BE2C (cell line): ENCODE results near the gene ZNF701.
"Not testable (repeated sequence)": the region's sequence is repeated elsewhere in the genome, so short reads cannot be mapped to it uniquely, and the experiment has no call there.

Source experiments
- DNase-seq: peaks from one replicate; pipeline ENCODE4 v3.0.0-alpha.2; 2020
- H3K27me3 ChIP-seq: fragments of 250-450 bp; sonication (Bioruptor Pico); 2 replicates; pipeline ENCODE4 v1.5.1; 2020; ENCODE audit warnings: mild to moderate bottlenecking
- H3K36me3 ChIP-seq: fragments of 250-450 bp; sonication (Bioruptor Pico); 2 replicates; pipeline ENCODE4 v1.5.1; 2020; ENCODE audit warnings: mild to moderate bottlenecking
- H3K4me1 ChIP-seq: fragments of 250-450 bp; sonication (Bioruptor Pico); 2 replicates; pipeline ENCODE4 v1.5.1; 2020
- H3K4me3 ChIP-seq: 2 replicates; pipeline ENCODE4 v1.5.1; 2011; ENCODE audit warnings: low read depth, low read length
- H3K9me3 ChIP-seq: fragments of 250-450 bp; sonication (Bioruptor Pico); 2 replicates; pipeline ENCODE4 v1.5.1; 2020
- CTCF ChIP-seq: IDR thresholded peaks from 2 replicates; pipeline ENCODE4 v1.5.1; 2012; ENCODE audit warnings: mild to moderate bottlenecking, low read depth, low read length

The ZNF701 gene

GRCh38 chr19:52532480-52532879 lies 37.6 kb upstream of the ZNF701 start:
- Histone ChIP-seq H3K27me3 (no peaks in the 10 kb centered on the region), H3K4me1 (no peaks in the 10 kb centered on the region), H3K36me3 (no peaks in the 10 kb centered on the region), H3K4me3 (no peak overlapping the region), H3K9me3 (no peaks in the 10 kb centered on the region; the same call in 1 of the 2 replicates)
- DNase-seq: no peak
- TF ChIP-seq CTCF: no peak

GRCh38 chr19:52533901-52534300 lies 36.2 kb upstream of the ZNF701 start:
- no peaks in the 10 kb centered on the region for H3K4me1 ChIP-seq
- TF ChIP-seq CTCF: no peak
- no peaks in the 10 kb centered on the region for H3K27me3 ChIP-seq
- no peaks in the 10 kb centered on the region for H3K36me3 ChIP-seq
- no peaks in the 10 kb centered on the region; the same call in 1 of the 2 replicates for H3K9me3 ChIP-seq
- no peak overlapping the region for H3K4me3 ChIP-seq
- DNase-seq: no peak

- DNase-seq, H3K36me3 ChIP-seq, H3K4me1 ChIP-seq, H3K27me3 ChIP-seq, H3K9me3 ChIP-seq: not testable (repeated sequence)
- H3K4me3 ChIP-seq: peak overlapping the region; percentile 71
Observed at GRCh38 chr19:52535385-52535770, 34.7 kb upstream of the ZNF701 start.

GRCh38 chr19:52535771-52536447 lies 34.2 kb upstream of the ZNF701 start:
- Histone ChIP-seq H3K27me3 (no peaks in the 10 kb centered on the region), H3K36me3 (no peaks in the 10 kb centered on the region), H3K4me1 (no peaks in the 10 kb centered on the region), H3K4me3 (peak overlapping the region; percentile 71), H3K9me3 (no peaks in the 10 kb centered on the region)
- no peak for TF ChIP-seq CTCF
- DNase-seq: peak; percentile 95

GRCh38 chr19:52536448-52536800 lies 33.7 kb upstream of the ZNF701 start:
- DNase-seq: no peak
- H3K27me3 ChIP-seq: no peaks in the 10 kb centered on the region
- H3K36me3 ChIP-seq: no peaks in the 10 kb centered on the region
- H3K9me3 ChIP-seq: no peaks in the 10 kb centered on the region
- H3K4me3 ChIP-seq: peak overlapping the region; percentile 71
- TF ChIP-seq CTCF: no peak
- H3K4me1 ChIP-seq: no peaks in the 10 kb centered on the region

GRCh38 chr19:52538815-52539214 lies 31.3 kb upstream of the ZNF701 start:
- H3K27me3 ChIP-seq, H3K4me3 ChIP-seq, H3K36me3 ChIP-seq, H3K4me1 ChIP-seq, DNase-seq, H3K9me3 ChIP-seq: not testable (repeated sequence)

GRCh38 chr19:52541176-52541575 lies 28.9 kb upstream of the ZNF701 start:
- not testable (repeated sequence) for DNase-seq, H3K36me3 ChIP-seq, H3K27me3 ChIP-seq, H3K9me3 ChIP-seq, H3K4me1 ChIP-seq, H3K4me3 ChIP-seq

GRCh38 chr19:52541608-52542007 lies 28.5 kb upstream of the ZNF701 start:
- Histone ChIP-seq H3K4me3 (no peak overlapping the region), H3K9me3 (no peaks in the 10 kb centered on the region), H3K36me3 (no peaks in the 10 kb centered on the region), H3K4me1 (no peaks in the 10 kb centered on the region), H3K27me3 (no peaks in the 10 kb centered on the region)
- no peak for DNase-seq
- no peak for TF ChIP-seq CTCF

GRCh38 chr19:52542541-52542940 lies 27.5 kb upstream of the ZNF701 start:
- H3K4me3 ChIP-seq, H3K27me3 ChIP-seq, DNase-seq, H3K9me3 ChIP-seq, H3K4me1 ChIP-seq, H3K36me3 ChIP-seq: not testable (repeated sequence)
